Forelimb muscle (tissue), 1 donor: ENCODE data around the gene FLYWCH1. TPM values are rescaled to one million over a fixed set of nuclear protein-coding genes. Genes with fewer than 3 reads are reported as not detected.

Experiments used
- DNase-seq: peaks from one replicate; pipeline ENCODE4 v3.0.0-alpha.2; 2013; ENCODE audit warnings: low read depth
- polyA plus RNA-seq: library from polyadenylated mRNA; unstranded; fragments of 120-200 nt; gene quantifications from one replicate; pipeline ENCODE4 v1.2.1, GENCODE V29; 2013; ENCODE audit not compliant: insufficient read length

FLYWCH1 gene
- polyA plus RNA-seq, 1 donor = 24.9 TPM

GRCh38 chr16:2985462-2985861 lies 73.7 kb downstream of the FLYWCH1 start:
- DNase-seq = no peak

DNA sequence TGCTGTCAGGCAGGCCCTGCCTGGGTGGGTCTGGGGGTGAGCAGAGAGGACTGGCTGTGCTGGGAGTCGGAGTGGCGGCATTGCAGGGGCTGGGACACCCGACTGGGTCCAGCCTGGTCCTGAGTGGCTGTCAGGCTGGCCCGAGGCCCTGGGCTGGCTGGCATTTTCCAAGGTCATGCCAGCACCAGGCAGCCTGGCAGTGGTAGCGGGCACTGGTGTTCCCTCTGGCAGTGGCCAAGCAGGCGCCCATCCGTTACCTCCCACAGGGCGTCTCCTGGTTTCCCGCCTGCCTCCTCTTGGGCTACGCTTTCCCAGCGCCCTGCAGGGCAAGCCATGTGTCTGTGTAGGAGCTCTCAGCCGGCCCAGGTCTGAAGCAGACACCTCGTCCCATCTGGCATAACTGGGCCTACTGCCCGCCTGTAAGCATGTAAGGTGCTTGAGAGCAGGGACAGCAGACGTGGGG lies 74.2 kb downstream of the FLYWCH1 start:
- no peak for DNase-seq

- no peak for DNase-seq
These were observed 75.0 kb downstream of the FLYWCH1 start for GRCh38 chr16:2986623-2987188.

DNA sequence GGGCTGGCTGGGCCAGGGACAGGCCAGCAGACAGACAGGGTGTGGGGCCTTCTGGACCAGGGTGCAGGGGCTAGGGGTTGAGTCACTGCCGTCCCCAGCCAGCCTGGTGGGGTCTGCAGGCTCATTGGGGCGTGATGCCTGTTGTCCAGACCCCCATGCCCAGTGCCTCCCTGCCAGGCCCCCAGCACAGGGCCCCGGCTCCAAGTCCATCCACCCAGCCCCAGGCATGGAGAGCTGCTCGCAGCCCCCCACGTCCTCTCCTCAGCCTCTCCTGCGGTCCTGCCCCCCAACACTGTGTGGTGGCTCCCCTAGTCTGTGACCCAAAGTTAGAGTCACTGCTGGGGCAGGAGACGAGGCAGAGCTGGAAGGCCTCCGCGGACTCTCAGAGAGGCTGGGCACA lies 75.6 kb downstream of the FLYWCH1 start:
- no peak for DNase-seq

DNA sequence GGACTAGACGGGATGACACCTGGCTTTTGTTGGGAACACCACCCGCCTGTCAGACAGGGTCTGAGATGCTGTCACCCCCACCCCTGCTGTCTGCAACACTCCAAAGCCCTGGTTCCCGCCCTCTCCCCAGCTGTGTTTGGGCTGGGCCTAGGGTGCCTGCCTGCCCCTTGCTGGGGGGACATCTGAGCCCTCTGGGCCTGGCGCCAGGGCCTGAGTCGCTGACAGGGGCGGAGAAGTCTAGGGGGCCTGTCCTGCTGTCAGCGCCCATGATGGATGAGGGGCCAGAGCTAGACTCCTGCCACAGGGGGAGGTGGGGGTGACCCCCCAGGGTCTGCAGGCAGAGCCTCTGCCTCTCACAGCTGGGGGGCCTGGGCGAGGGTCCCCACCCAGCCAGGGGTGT lies 76.1 kb downstream of the FLYWCH1 start:
- no peak for DNase-seq

DNA sequence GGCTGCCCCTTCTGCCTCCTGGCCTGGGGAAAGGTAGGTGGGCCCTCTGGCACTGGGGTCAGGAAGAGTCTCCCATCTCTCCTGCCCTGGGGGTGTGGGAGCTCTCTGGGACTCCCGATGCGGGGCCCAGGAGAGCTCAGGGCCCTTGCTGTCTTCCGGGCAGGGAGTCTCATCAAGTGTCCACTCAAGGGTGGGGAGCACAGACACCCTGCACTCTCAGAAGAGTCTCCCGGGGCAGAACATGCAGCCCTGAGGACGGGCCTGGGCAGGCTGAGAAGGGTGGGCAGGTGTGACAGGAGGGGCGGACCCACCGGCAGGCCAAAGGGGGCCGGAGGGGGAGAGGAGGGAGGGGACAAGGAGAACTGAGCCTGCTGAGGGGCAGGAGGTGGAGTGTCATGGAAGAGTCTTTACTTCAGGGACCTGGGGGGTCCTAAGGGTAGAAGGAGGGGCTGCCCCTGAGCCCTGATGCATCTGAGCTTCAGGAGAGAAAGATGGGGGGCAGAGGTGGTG lies 76.9 kb downstream of the FLYWCH1 start:
- DNase-seq = no peak

DNA sequence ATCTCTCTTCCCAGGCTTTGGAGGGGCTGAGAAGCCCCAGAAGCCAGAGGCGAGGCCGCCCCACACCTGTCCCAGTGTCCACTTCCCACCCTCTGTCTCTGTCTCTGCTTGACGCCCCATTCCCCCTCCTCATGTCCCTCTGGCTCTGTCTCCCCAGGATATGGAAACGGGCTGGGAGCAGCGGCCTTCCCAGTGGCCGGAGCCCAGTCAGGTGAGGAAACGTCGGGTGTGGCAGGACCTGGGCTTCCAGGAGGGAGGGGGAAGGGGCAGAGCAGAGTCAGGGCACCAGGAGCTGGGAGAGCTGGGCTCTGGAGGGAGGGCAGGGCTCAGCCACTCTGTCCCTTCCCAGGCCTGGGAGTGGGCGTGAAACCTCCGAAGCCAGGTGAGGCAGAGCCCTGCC lies 79.2 kb downstream of the FLYWCH1 start:
- no peak for DNase-seq

GRCh38 chr16:2991566-2992261 lies 80.0 kb downstream of the FLYWCH1 start:
- no peak for DNase-seq

GRCh38 chr16:2992383-2993081 lies 80.8 kb downstream of the FLYWCH1 start:
- DNase-seq = no peak

- DNase-seq = no peak
These were observed 84.6 kb downstream of the FLYWCH1 start for GRCh38 chr16:2996298-2996697.

- no peak for DNase-seq
These were observed 88.2 kb downstream of the FLYWCH1 start for GRCh38 chr16:2999929-3000328.

DNA sequence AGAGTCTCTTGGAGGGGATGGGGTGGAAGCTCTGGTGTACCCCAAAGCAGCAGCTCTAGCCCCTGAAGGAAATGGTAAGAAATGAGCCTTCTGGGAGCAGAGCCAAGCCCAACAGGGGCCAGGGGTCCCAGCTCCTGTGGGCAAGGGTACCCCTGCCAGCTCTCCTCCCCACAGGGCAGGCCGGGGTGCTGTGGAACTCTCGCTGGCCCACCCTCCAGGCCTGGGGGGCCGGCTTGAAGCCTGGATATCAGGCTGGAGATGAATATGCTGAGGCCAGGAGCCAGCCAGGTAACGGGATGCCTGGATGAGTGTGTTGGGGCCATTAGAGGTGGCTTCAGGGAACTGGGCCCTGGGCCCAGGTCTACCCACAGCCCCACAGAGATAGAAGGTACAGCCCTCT lies 88.8 kb downstream of the FLYWCH1 start:
- no peak for DNase-seq

Other genes with a start within 250 kb of the FLYWCH1 start
- gene KCTD5, start 229.4 kb upstream of the FLYWCH1 start, polyA plus RNA-seq = 24.4 TPM
- 1.4 TPM for gene PRSS27, start 191.7 kb upstream of the FLYWCH1 start, polyA plus RNA-seq
- 485 TPM for gene SRRM2, start 159.3 kb upstream of the FLYWCH1 start, polyA plus RNA-seq
- gene ELOB, start 134.7 kb upstream of the FLYWCH1 start, polyA plus RNA-seq = 158 TPM
- gene PRSS33, start 124.4 kb upstream of the FLYWCH1 start, polyA plus RNA-seq = not detected
- gene PRSS41, start 113.5 kb upstream of the FLYWCH1 start, polyA plus RNA-seq = not detected
- 0.28 TPM for gene PRSS21, start 94.7 kb upstream of the FLYWCH1 start, polyA plus RNA-seq
- 0.39 TPM for gene ZG16B, start 81.6 kb upstream of the FLYWCH1 start, polyA plus RNA-seq
- gene PRSS22, start 53.8 kb upstream of the FLYWCH1 start, polyA plus RNA-seq = not detected
- gene FLYWCH2, start 28.7 kb upstream of the FLYWCH1 start, polyA plus RNA-seq = 14.1 TPM
- gene KREMEN2, start 52.3 kb downstream of the FLYWCH1 start, polyA plus RNA-seq = 4.0 TPM
- gene PAQR4, start 57.4 kb downstream of the FLYWCH1 start, polyA plus RNA-seq = 5.3 TPM
- gene PKMYT1, start 68.5 kb downstream of the FLYWCH1 start, polyA plus RNA-seq = 9.9 TPM
- 3.6 TPM for gene CLDN9, start 101.0 kb downstream of the FLYWCH1 start, polyA plus RNA-seq
- 0.19 TPM for gene CLDN6, start 106.3 kb downstream of the FLYWCH1 start, polyA plus RNA-seq
- gene TNFRSF12A, start 108.4 kb downstream of the FLYWCH1 start, polyA plus RNA-seq = 79.1 TPM
- 109 TPM for gene HCFC1R1, start 112.0 kb downstream of the FLYWCH1 start, polyA plus RNA-seq
- 18.4 TPM for gene THOC6, start 112.1 kb downstream of the FLYWCH1 start, polyA plus RNA-seq
- gene BICDL2, start 125.0 kb downstream of the FLYWCH1 start, polyA plus RNA-seq = not detected
- 1.9 TPM for gene MMP25, start 134.6 kb downstream of the FLYWCH1 start, polyA plus RNA-seq
- 121 TPM for gene IL32, start 153.7 kb downstream of the FLYWCH1 start, polyA plus RNA-seq
- 0.08 TPM for gene ZSCAN10, start 187.4 kb downstream of the FLYWCH1 start, polyA plus RNA-seq
- gene ZNF205, start 200.7 kb downstream of the FLYWCH1 start, polyA plus RNA-seq = 13.0 TPM
- 12.3 TPM for gene ZNF213, start 223.1 kb downstream of the FLYWCH1 start, polyA plus RNA-seq